Endometrium (tissue), 2 donors: ENCODE results near the gene ZNF536.
"Not testable (repeated sequence)": the region's sequence is repeated elsewhere in the genome, so short reads cannot be mapped to it uniquely, and the experiment has no call there.

Experiments used
- FAIRE-seq: peaks from 2 replicates; lab custom pipeline; 2012; peaks lifted over from hg19 to GRCh38; lab: Jason Lieb, UNC
- donor health status: control.
- donor health status: control.

ZNF536 gene

GRCh38 chr19:30341611-30342201 lies 30.5 kb upstream of the ZNF536 start:
- peak; percentile 93 for FAIRE-seq

DNA sequence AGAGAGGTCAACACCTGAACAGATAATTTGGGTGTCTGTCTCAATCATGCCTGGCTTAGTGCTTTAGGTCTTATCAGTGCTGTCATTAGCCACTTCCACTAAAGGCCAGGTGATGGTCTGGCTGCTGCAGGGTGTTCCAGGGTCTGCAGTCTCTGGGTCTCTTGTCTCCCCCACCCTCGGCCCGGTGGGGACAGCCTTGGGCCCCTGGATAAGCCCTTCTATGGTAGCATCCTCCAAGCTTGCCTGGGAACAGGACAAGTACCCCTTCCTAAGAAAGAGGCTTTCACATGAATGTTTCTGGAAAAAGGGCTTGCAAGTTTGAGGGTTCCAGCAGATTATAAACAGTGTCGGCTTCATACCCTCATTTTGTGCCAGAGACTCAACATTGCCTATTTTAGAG lies 29.3 kb upstream of the ZNF536 start:
- FAIRE-seq, result no peak

DNA sequence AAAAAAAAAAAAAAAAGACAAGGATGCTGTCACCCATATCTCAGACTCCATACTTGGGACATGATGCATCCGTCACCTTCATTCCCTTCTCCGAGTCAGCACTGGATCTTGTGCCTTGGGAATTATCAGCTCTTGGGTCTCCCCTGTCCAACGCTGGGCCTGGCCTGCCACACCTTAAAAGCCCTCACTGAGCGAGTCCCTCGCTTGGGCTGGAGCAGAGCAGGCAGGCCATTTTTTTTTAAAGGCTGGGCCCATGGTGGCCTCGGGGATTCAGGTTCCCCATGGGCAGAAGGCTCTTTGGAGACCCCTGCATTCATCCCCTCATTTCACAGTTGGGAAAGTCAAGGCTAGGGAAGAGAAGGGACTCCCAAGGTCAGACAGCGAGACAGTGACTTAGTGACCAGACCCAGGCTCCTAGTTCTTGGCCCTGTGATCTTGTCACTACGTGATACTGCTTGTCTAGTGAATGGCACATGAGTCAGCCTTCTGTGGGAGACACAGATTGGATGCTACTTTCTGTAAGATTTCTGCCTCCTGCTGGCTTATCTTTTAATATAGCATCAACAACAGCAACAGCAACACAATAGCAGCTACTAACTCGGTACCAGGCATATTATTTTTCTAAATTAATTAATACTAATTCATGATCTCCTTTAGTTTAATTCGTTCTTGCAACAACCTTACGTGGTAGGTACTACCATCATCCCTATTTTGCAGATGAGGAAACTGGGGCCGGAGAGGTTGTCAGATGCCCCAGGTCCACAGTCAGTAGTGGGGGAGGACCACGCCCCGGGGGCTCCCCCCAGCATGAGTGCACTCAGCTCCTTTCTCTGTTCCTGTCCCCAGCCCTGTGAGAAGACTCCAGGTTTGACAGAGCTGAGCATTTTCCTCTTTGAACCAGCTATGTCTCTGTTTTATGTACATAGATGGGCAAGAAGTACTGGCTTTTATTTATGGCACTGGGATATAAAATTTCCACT lies 27.4 kb upstream of the ZNF536 start:
- no peak for FAIRE-seq

- no peak for FAIRE-seq
These were observed 26.5 kb upstream of the ZNF536 start for GRCh38 chr19:30345686-30346085.

- FAIRE-seq, result not testable (repeated sequence)
These were observed 25.7 kb upstream of the ZNF536 start for GRCh38 chr19:30346468-30346867.

GRCh38 chr19:30349131-30349730 lies 23.0 kb upstream of the ZNF536 start:
- FAIRE-seq, result no peak

- no peak for FAIRE-seq
These were observed 21.2 kb upstream of the ZNF536 start for GRCh38 chr19:30350692-30351663.

GRCh38 chr19:30351774-30352173 lies 20.4 kb upstream of the ZNF536 start:
- FAIRE-seq, result no peak

DNA sequence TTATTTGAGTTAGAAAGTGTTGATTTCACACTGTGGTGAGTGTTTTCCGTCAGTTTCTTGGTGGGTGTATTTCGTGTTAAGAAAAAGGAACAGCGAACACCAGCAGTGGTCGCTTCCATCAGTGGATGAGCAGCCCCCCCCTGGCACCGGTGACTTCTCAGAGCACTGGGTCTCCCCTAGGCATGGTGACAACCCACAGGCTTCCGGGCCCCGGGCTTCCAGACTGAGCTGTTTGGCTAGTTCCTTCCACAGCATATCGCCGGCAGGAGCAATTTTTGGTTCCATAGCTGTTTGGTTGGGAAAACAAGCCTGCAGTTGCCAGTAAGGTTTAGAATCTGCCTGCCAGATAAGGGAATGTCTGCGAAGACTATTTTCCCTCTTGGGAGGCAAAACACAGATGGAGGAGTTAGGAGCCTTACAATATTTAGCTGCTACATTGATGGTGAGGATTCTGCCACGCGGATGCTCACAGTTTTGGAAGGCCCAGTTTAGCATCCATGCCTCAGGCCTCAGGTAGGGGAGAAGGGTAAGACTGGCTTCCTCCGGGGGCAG lies 18.7 kb upstream of the ZNF536 start:
- no peak for FAIRE-seq

- no peak for FAIRE-seq
These were observed 16.6 kb upstream of the ZNF536 start for GRCh38 chr19:30355586-30355985.

- no peak for FAIRE-seq
These were observed 15.1 kb upstream of the ZNF536 start for GRCh38 chr19:30356951-30357579.

DNA sequence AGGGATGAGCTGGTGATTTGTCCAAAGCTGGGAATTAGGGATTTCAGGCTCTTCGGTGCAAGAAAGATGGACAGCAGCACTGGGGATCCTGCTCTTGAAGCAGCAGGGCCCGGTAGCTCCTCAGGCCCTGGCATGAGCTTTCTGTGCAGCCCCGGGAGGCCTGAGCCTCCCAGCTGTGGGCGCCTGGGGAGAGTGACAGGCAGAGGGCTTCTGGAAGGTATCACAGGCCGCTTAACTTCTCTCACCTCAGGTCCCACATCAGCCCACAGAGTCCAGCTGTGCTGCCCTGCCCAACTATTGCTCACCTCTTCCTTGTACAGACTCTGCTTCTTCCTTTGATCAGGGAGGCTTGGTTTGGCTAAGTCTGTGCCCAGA lies 14.6 kb upstream of the ZNF536 start:
- no peak for FAIRE-seq

GRCh38 chr19:30358319-30358718 lies 13.9 kb upstream of the ZNF536 start:
- FAIRE-seq, result no peak

GRCh38 chr19:30358821-30359580 lies 13.2 kb upstream of the ZNF536 start:
- FAIRE-seq, result no peak

DNA sequence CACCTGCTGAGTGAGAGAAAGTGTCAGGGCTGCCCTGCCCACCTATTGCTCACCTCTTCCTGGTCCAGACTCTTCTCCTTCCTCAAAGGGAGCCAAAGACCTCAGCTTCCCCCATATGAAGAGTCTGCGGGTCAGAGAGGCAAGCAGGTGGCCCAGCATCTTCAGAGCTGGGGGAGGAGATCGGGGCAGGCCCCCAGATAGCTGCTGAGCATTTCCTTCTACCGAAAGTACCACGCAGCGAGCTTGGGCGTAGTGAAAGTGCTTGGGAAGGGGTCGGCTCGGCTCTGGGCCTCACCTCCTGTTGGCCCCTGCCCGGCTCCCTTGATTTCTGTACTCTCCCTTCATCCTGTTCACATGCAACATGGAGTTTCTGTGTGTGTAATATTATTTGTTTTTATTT lies 12.2 kb upstream of the ZNF536 start:
- FAIRE-seq, result no peak

- FAIRE-seq, result no peak
These were observed 11.6 kb upstream of the ZNF536 start for GRCh38 chr19:30360376-30361106.

DNA sequence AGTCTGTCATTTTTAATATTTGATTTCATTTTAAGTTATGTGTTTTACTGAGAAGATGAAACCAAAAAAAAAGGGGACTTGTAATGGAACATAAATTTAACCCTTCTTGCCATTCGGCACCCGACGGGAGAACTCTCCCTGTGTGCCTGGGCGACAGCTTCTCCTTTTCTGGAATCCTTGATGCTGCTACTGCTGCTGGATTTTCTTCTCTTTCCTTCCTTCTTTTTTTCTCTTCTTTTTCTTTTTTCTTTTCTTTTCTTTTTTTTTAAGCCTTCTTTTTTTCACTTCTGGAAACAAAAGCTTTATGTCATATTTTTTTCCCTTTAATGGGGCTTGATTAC lies 11.1 kb upstream of the ZNF536 start:
- FAIRE-seq, result no peak

GRCh38 chr19:30361721-30362120 lies 10.5 kb upstream of the ZNF536 start:
- FAIRE-seq, result no peak

DNA sequence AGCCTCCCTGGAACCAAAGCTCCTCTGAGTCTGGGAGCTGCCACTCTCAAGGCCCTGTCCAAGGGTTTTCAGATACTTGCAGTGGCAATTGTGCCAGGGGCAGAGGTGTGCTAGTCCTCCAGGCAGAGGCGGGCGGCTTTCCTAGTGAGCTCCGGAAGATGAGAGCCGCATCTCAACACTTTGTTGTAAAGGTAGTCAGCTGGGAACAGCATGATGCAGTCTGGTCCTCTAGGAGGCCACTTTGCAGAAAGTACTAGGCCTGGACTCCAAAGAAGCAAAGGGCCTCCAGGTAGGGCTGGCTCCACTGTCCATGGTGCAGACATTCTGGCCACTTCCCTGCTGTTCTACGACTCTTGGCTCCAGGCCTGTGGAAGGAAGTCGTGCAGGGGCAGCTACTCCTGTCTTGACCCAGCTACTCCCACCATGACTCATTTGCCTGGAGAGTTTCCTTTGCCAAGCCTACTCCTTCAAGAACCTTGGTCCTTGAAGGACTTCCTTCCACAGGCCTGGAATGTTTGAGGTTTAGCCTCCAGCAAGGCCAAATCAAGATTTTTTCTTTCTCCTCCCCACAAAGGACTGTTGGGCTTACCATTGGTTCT lies 9.9 kb upstream of the ZNF536 start:
- no peak for FAIRE-seq
